ENCODE measurements around the gene WWP2. TPM values are rescaled to one million over a fixed set of nuclear protein-coding genes. Genes with fewer than 3 reads are reported as not detected.

Gene WWP2
- total RNA-seq, 1 experiment from 2014 or later: 38.8 TPM

DNA sequence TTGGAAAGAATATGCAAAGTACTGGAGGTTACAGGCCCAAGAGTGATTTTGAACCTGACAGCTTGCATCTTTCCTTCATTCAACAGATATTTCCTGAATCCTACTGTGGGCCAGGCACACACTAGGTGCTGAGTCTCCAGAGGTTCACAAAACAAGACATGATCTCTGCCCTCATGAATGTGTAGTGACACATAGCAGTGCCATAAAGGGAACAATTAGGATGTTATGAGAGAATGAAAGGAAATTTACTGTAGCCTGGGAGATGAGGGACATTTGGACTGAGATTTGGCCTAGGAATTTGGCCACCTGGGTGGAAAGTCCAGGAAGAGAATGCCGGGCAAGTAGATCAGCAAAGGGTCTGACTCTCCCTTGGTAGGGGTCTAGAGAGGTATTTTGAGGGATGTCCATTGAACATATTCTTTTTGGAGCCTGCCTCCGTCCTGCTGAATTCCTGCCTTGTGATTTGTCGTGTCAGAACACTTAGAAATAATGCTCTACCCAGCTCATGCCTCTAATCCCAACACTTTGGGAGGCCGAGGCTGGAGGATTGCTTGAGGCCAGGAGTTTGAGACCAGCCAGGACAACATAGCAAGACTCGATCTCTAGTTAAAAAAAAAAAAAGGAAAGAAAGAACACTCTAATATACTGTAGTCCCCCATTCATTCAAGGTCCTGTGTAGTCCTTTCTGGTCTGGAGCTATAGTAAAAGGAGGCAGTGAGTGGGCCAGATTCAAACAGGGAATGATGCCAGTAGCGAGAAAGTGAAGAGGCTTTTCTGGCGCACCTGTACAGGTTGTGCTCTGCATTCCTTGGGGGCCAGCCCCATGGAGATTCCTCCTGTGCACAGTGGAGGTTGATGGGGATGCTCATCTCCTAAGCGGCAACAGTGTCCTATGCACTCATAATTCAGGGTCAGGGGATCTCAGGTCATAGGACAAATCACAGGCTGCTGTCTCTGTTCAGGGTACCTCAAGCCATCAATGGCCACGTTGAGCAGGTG, 98.4 kb downstream of the WWP2 start:
- TF ChIP-seq EZH2 (IDR thresholded peaks at IDR 0.05; ENCODE audit: low read depth): no peak
- TF ChIP-seq, protein P1, sequence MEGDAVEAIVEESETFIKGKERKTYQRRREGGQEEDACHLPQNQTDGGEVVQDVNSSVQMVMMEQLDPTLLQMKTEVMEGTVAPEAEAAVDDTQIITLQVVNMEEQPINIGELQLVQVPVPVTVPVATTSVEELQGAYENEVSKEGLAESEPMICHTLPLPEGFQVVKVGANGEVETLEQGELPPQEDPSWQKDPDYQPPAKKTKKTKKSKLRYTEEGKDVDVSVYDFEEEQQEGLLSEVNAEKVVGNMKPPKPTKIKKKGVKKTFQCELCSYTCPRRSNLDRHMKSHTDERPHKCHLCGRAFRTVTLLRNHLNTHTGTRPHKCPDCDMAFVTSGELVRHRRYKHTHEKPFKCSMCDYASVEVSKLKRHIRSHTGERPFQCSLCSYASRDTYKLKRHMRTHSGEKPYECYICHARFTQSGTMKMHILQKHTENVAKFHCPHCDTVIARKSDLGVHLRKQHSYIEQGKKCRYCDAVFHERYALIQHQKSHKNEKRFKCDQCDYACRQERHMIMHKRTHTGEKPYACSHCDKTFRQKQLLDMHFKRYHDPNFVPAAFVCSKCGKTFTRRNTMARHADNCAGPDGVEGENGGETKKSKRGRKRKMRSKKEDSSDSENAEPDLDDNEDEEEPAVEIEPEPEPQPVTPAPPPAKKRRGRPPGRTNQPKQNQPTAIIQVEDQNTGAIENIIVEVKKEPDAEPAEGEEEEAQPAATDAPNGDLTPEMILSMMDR (conservative IDR thresholded peaks at IDR 0.05): no peak
- Histone ChIP-seq H3K79me2 (ENCODE audit: low read depth) (no peaks in the 10 kb centered on the region), H4K20me1 (ENCODE audit: insufficient read depth) (0 out of 2 replicates have a peak, but pooled peaks cover under 1% of the 10 kb centered on the region), H3K4me3 (no peak overlapping the region), H3K27me3 (ENCODE audit: insufficient read depth, low read depth) (no peaks in the 10 kb centered on the region), H3K4me1 (replicated peaks; ENCODE audit: insufficient read depth) (peaks cover 13% of the 10 kb centered on the region), H3K4me2 (no peak overlapping the region), H3F3A (ENCODE audit: insufficient read depth, low read depth) (no peaks in the 10 kb centered on the region), H3K36me3 (ENCODE audit: low read depth) (no peaks in the 10 kb centered on the region), H2AFZ (no peak overlapping the region), H3K9me2 (ENCODE audit: insufficient read depth) (no peaks in the 10 kb centered on the region), H3K27ac (no peak overlapping the region), H3K9me3 (ENCODE audit: insufficient read depth, low read depth) (no peaks in the 10 kb centered on the region)
- intact Hi-C loops (cut with micrococcal nuclease; ENCODE audit: unreplicated experiment): no loop called here
- ChIA-PET POLR2A (ENCODE audit: unreplicated experiment) (no interaction called here), CTCF (no interaction called here)
- DNase-seq: no peak
- BruUV-seq (replicated peaks): no TSS peak

- ChIA-PET CTCF (no interaction called here), POLR2A (ENCODE audit: unreplicated experiment) (interaction anchor here (0.5 kb wide), 1 partner anchor 68 kb away, joined by 3 read pairs; no protein-coding TSS in a partner anchor)
- Histone ChIP-seq H3K36me3 (ENCODE audit: low read depth) (no peaks in the 10 kb centered on the region), H3K27me3 (ENCODE audit: insufficient read depth, low read depth) (no peaks in the 10 kb centered on the region), H3K9me3 (ENCODE audit: insufficient read depth, low read depth) (no peaks in the 10 kb centered on the region), H3K9me2 (ENCODE audit: insufficient read depth) (no peaks in the 10 kb centered on the region), H3K4me3 (no peak overlapping the region), H3K4me1 (replicated peaks; ENCODE audit: insufficient read depth) (peaks cover 13% of the 10 kb centered on the region), H3K4me2 (no peak overlapping the region), H3K27ac (no peak overlapping the region), H4K20me1 (ENCODE audit: insufficient read depth) (no peaks in the 10 kb centered on the region; the same call in 1 of the 2 replicates), H3K79me2 (ENCODE audit: low read depth) (no peaks in the 10 kb centered on the region), H3F3A (ENCODE audit: insufficient read depth, low read depth) (no peaks in the 10 kb centered on the region), H2AFZ (no peak overlapping the region)
- intact Hi-C loops (cut with micrococcal nuclease; ENCODE audit: unreplicated experiment): no loop called here
- no peak for TF ChIP-seq EZH2 (IDR thresholded peaks at IDR 0.05; ENCODE audit: low read depth)
- TF ChIP-seq, protein P1 (conservative IDR thresholded peaks at IDR 0.05): no peak
- no TSS peak for BruUV-seq (replicated peaks)
- DNase-seq: no peak
Measured at GRCh38 chr16:69861292-69862030, 99.3 kb downstream of the WWP2 start.

- DNase-seq: no peak
- no peaks in the 10 kb centered on the region for H3F3A ChIP-seq (ENCODE audit: insufficient read depth, low read depth)
- CTCF ChIA-PET: interaction anchor here (0.6 kb wide), 1 partner anchor 299 kb away, joined by 5 read pairs; no protein-coding TSS in a partner anchor
- H3K27me3 ChIP-seq (ENCODE audit: insufficient read depth, low read depth): no peaks in the 10 kb centered on the region
- no peak overlapping the region for H3K4me2 ChIP-seq
- no peak overlapping the region for H2AFZ ChIP-seq
- H3K4me1 ChIP-seq (replicated peaks; ENCODE audit: insufficient read depth): peaks cover 7% of the 10 kb centered on the region
- H3K79me2 ChIP-seq (ENCODE audit: low read depth): no peaks in the 10 kb centered on the region
- intact Hi-C loops (cut with micrococcal nuclease; ENCODE audit: unreplicated experiment): no loop called here
- H3K9me2 ChIP-seq (ENCODE audit: insufficient read depth): no peaks in the 10 kb centered on the region
- TF ChIP-seq, protein P1 (conservative IDR thresholded peaks at IDR 0.05): no peak
- TF ChIP-seq EZH2 (IDR thresholded peaks at IDR 0.05; ENCODE audit: low read depth): no peak
- no peak overlapping the region for H3K4me3 ChIP-seq
- no peaks in the 10 kb centered on the region for H3K36me3 ChIP-seq (ENCODE audit: low read depth)
- no TSS peak for BruUV-seq (replicated peaks)
- POLR2A ChIA-PET (ENCODE audit: unreplicated experiment): no interaction called here
- H3K27ac ChIP-seq: no peak overlapping the region
- H3K9me3 ChIP-seq (ENCODE audit: insufficient read depth, low read depth): no peaks in the 10 kb centered on the region
- H4K20me1 ChIP-seq (ENCODE audit: insufficient read depth): no peaks in the 10 kb centered on the region; the same call in 1 of the 2 replicates
Measured at GRCh38 chr16:69863401-69864281, 101.5 kb downstream of the WWP2 start.
